Activated naive CD4-positive, alpha-beta T cell treated with anti-CD3 and anti-CD28 coated beads, Interleukin-2, amount 50 U/mL, for 24 hours (primary cell): ENCODE data around the gene ZNF525.
"Not testable (repeated sequence)": the region's sequence is repeated elsewhere in the genome, so short reads cannot be mapped to it uniquely, and the experiment has no call there.

Source experiments
- H3K27ac Mint-ChIP-seq: one replicate; pipeline ENCODE4 v1.8.0; 2021; ENCODE audit warnings: mild to moderate bottlenecking, mixed read lengths
- H3K27me3 Mint-ChIP-seq: one replicate; pipeline ENCODE4 v1.8.0; 2021; ENCODE audit warnings: mixed read lengths
- H3K36me3 Mint-ChIP-seq: one replicate; pipeline ENCODE4 v1.8.0; 2021; ENCODE audit warnings: mixed read lengths
- H3K4me1 Mint-ChIP-seq: one replicate; pipeline ENCODE4 v1.8.0; 2021; ENCODE audit warnings: mixed read lengths
- H3K4me3 Mint-ChIP-seq: one replicate; pipeline ENCODE4 v1.8.0; 2021; ENCODE audit warnings: mild to moderate bottlenecking, mixed read lengths
- H3K9me3 Mint-ChIP-seq: one replicate; pipeline ENCODE4 v1.8.0; 2021; ENCODE audit warnings: mixed read lengths

ZNF525 gene

GRCh38 chr19:53388904-53389303 is 23.4 kb downstream of the ZNF525 start:
- Mint-ChIP-seq H3K9me3 (peaks cover 27% of the 10 kb centered on the region), H3K4me1 (peaks cover 3% of the 10 kb centered on the region), H3K27me3 (no peaks in the 10 kb centered on the region), H3K4me3 (no peak overlapping the region), H3K36me3 (peaks cover 38% of the 10 kb centered on the region), H3K27ac (no peak overlapping the region)

DNA sequence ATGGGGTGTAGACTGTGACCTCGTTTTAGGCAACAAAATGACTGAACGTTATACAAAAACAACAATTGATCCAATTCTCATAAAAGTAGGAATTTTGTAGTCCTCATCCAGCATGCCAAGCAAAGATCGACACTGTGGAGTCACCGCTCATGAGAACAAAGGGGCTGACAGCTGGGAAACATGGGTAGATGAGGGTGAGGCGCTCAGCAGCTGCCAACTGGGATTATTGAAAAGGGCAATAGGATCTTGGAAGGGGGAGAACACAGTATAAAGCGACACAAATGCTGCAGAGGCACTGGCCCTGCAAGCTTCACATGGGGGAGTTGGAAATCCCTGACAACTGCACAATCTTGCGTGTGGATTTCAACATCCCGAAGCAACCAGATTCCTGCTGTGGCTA is 24.1 kb downstream of the ZNF525 start:
- H3K27me3 Mint-ChIP-seq, result no peaks in the 10 kb centered on the region
- H3K4me1 Mint-ChIP-seq, result peaks cover 5% of the 10 kb centered on the region
- H3K36me3 Mint-ChIP-seq, result peaks cover 37% of the 10 kb centered on the region
- H3K4me3 Mint-ChIP-seq, result no peak overlapping the region
- peaks cover 24% of the 10 kb centered on the region for H3K9me3 Mint-ChIP-seq
- H3K27ac Mint-ChIP-seq, result no peak overlapping the region

GRCh38 chr19:53389978-53390377 is 24.5 kb downstream of the ZNF525 start:
- Mint-ChIP-seq H3K27me3 (no peaks in the 10 kb centered on the region), H3K36me3 (peaks cover 33% of the 10 kb centered on the region), H3K4me3 (no peak overlapping the region), H3K9me3 (peaks cover 20% of the 10 kb centered on the region), H3K4me1 (peaks cover 9% of the 10 kb centered on the region), H3K27ac (no peak overlapping the region)

- H3K4me3 Mint-ChIP-seq, result peak overlapping the region; percentile 95
- peaks cover 14% of the 10 kb centered on the region for H3K36me3 Mint-ChIP-seq
- H3K9me3 Mint-ChIP-seq, result peaks cover 2% of the 10 kb centered on the region
- peaks cover 36% of the 10 kb centered on the region for H3K4me1 Mint-ChIP-seq
- no peaks in the 10 kb centered on the region for H3K27me3 Mint-ChIP-seq
- H3K27ac Mint-ChIP-seq, result no peak overlapping the region
Observed at GRCh38 chr19:53394522-53394973, 29.0 kb downstream of the ZNF525 start.

- Mint-ChIP-seq H3K27me3 (no peaks in the 10 kb centered on the region), H3K4me3 (peak within 1 kb of the TSS; percentile 95), H3K4me1 (peaks cover 39% of the 10 kb centered on the region), H3K9me3 (peaks cover 3% of the 10 kb centered on the region), H3K36me3 (peaks cover 14% of the 10 kb centered on the region), H3K27ac (peak within 1 kb of the TSS; percentile 94)
Observed at GRCh38 chr19:53394974-53395839, 29.7 kb downstream of the ZNF525 start, which contains the start of gene ZNF765. TSS of gene ZNF765 (plus strand) at chr19:53395149. CDS start at chr19:53398016, 2,867 bp downstream.

DNA sequence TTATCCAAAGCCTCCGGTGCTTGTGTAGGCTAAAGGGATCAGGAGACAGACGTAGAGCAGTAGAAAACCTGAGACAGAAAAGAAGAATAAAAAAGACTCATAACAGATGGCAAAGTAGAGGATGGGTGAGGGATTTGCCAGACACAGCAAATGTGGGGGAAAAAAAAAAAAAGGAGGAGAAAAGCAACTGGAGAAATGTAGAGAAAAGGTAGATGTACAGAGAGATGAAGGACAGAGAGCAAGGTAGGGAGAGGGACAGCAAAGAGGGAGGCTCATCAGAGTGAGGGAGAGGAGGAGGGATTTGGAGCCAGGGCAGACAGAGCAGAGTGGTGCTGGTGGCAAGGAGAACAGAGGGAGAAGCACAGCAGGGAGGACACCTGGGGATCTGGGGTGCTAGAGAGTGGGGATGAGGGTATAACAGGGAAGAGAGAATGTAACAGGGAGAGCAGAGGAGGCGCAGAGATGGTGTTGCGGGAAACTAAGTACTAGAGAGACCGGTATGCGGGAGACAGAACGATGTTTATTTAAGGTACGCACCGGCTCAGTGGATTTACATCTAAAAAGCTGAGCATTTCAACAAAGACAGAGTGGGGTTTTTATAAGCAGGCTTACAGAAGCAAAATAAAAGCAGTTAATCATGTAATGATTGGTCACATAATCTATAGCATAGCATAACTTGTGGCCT is 30.5 kb downstream of the ZNF525 start:
- Mint-ChIP-seq H3K4me1 (peaks cover 41% of the 10 kb centered on the region), H3K4me3 (peak overlapping the region; percentile 95), H3K27ac (peak overlapping the region; percentile 94), H3K36me3 (peaks cover 19% of the 10 kb centered on the region)
- H3K9me3 Mint-ChIP-seq, H3K27me3 Mint-ChIP-seq: not testable (repeated sequence)

DNA sequence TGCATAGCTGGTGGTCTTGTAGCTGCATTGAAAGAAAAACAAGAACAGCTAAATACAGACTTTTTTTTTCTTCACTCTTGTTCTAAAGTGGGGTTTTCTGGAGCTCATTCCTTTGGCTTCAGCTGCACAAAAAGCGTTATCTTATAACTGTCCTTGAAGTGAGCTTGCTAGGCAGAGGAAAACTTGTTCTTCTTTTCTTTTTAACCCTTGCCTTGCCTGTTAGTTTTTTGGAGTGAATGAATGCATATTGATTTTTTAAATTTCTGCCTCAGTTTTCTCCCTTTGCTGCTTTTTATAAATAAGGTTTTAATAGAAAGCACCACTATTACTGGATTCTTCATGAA is 31.0 kb downstream of the ZNF525 start:
- Mint-ChIP-seq H3K27ac (no peak overlapping the region), H3K4me1 (peaks cover 41% of the 10 kb centered on the region), H3K9me3 (peaks cover 5% of the 10 kb centered on the region), H3K27me3 (no peaks in the 10 kb centered on the region), H3K4me3 (peak overlapping the region; percentile 95), H3K36me3 (peaks cover 22% of the 10 kb centered on the region)

GRCh38 chr19:53397918-53398317 is 32.4 kb downstream of the ZNF525 start:
- Mint-ChIP-seq H3K27ac (peak overlapping the region; percentile 3), H3K4me1 (peaks cover 41% of the 10 kb centered on the region), H3K36me3 (peaks cover 34% of the 10 kb centered on the region)
- H3K9me3 Mint-ChIP-seq, H3K27me3 Mint-ChIP-seq, H3K4me3 Mint-ChIP-seq: not testable (repeated sequence)

GRCh38 chr19:53409505-53410204 is 44.1 kb downstream of the ZNF525 start:
- peaks cover 30% of the 10 kb centered on the region for H3K9me3 Mint-ChIP-seq
- no peak overlapping the region for H3K27ac Mint-ChIP-seq
- peaks cover 67% of the 10 kb centered on the region for H3K36me3 Mint-ChIP-seq
- H3K4me1 Mint-ChIP-seq, result no peaks in the 10 kb centered on the region
- no peaks in the 10 kb centered on the region for H3K27me3 Mint-ChIP-seq
- H3K4me3 Mint-ChIP-seq, result no peak overlapping the region

DNA sequence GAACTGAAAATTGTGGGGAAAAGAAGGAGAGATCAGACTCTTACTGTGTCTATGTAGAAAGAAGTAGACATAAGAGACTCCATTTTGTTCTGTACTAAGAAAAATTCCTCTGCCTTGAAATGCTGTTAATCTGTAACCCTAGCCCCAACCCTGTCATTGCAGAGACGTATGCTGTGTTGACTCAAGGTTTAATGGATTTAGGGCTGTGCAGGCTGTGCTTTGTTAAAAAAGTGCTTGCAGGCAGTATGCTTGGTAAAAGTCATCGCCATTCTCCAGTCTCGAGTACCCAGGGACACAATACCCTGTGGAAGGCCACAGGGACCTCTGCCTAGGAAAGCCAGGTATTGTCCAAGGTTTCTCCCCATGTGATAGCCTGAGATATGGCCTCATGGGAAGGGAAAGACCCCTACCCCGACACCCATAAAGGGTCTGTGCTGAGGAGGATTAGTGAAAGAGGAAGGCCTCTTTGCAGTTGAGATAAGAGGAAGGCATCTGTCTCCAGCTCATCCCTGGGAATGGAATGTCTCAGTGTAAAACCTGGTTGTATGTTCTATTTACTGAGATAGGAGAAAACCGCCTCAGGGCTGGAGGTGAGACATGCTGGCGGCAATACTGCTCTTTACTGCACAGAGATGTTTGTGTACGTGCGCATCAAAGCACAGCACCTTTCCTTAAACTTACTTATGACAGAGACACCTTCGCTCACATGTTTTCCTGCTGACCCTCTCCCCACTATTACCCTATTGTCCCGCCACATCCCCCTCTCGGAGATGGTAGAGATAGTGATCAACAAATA is 55.2 kb downstream of the ZNF525 start:
- H3K4me1 Mint-ChIP-seq, H3K4me3 Mint-ChIP-seq, H3K9me3 Mint-ChIP-seq, H3K36me3 Mint-ChIP-seq, H3K27ac Mint-ChIP-seq, H3K27me3 Mint-ChIP-seq: not testable (repeated sequence)

DNA sequence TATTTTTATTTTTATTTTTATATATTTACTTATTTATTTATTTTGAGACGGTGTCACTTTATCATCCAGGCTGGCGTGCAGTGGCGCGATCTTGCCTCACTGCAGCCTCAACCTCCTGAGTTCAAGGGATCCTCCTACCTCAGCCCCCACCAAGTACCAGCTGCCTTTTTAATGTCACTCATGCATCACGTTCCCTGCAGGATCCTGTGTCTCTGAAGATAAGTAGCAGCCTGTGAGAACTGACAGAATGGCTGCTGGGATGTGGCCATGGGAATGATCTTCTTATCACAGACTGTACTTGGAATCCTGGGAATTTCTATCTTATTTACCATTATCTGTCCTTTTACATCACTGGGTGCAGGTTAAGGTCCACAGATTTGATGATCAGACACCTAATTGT is 57.0 kb downstream of the ZNF525 start:
- Mint-ChIP-seq H3K4me1 (peaks cover 4% of the 10 kb centered on the region), H3K36me3 (peaks cover 3% of the 10 kb centered on the region), H3K4me3 (no peak overlapping the region), H3K27me3 (no peaks in the 10 kb centered on the region), H3K27ac (no peak overlapping the region), H3K9me3 (no peaks in the 10 kb centered on the region)

DNA sequence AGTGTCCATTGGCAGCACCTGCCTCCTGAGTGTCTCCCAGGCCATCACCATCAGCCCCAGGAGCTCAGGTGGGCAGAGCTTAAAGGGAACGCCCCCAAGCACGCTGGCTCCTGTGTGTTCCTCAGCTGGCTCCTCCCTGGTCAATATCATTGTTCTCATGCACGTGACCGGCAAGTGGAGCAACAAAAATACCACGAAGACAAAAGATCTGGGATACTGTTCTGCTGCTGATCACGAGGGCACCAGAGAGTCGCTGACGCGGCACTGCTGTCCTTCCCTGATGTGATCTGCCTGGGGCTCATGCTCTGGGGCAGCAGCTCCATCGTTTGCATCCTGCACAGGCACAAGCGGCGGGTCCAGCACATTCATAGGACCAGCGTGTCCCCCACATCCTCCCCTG is 57.6 kb downstream of the ZNF525 start:
- not testable (repeated sequence) for H3K4me1 Mint-ChIP-seq, H3K9me3 Mint-ChIP-seq, H3K27me3 Mint-ChIP-seq, H3K4me3 Mint-ChIP-seq, H3K27ac Mint-ChIP-seq, H3K36me3 Mint-ChIP-seq

GRCh38 chr19:53423680-53424079 is 58.2 kb downstream of the ZNF525 start:
- H3K36me3 Mint-ChIP-seq, H3K9me3 Mint-ChIP-seq, H3K27ac Mint-ChIP-seq, H3K4me3 Mint-ChIP-seq, H3K27me3 Mint-ChIP-seq, H3K4me1 Mint-ChIP-seq: not testable (repeated sequence)

GRCh38 chr19:53424968-53425597 is 59.6 kb downstream of the ZNF525 start:
- Mint-ChIP-seq H3K9me3 (no peaks in the 10 kb centered on the region), H3K27ac (no peak overlapping the region), H3K4me3 (no peak overlapping the region), H3K4me1 (peaks cover 13% of the 10 kb centered on the region), H3K27me3 (no peaks in the 10 kb centered on the region), H3K36me3 (no peaks in the 10 kb centered on the region)
